ENCODE results near the gene SLC25A6.

DNA sequence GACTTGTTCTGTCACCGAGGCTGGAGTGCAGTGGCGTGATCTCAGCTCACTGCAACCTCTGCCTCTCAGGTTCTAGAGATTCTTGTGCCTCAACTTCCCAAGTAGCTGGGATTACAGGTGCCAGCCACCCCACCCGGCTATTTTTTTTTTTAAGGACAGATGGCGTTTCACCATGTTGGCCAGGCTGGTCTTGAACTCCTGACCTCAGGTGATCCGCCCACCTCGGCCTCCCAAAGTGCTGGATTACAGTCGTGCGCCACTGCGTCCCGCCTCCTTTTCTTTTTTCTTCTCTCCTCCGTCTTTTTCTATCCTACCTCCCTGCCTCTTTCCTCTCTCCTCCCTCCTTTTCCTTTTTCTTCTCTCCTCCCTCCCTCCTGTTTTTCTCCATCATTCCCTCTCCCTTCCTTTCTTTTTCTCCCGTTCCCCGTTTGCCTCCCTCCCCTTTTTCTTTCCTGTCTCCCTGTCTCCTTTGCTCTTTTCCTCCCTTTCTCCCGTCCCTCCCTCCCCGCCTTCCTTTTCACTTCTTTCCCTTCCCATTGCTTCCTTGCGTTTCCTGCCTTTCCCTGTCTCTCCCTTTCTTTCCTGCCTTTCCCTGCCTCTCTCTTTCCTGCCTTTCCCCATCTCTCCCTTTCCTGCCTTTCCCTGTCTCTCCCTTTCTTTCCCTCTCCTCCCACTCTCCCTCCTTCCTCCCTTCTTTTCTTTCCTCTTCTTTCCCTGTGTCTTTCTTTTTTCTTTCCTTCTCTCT is 2.1 kb upstream of the SLC25A6 start:
- TF ChIP-seq, protein P1, sequence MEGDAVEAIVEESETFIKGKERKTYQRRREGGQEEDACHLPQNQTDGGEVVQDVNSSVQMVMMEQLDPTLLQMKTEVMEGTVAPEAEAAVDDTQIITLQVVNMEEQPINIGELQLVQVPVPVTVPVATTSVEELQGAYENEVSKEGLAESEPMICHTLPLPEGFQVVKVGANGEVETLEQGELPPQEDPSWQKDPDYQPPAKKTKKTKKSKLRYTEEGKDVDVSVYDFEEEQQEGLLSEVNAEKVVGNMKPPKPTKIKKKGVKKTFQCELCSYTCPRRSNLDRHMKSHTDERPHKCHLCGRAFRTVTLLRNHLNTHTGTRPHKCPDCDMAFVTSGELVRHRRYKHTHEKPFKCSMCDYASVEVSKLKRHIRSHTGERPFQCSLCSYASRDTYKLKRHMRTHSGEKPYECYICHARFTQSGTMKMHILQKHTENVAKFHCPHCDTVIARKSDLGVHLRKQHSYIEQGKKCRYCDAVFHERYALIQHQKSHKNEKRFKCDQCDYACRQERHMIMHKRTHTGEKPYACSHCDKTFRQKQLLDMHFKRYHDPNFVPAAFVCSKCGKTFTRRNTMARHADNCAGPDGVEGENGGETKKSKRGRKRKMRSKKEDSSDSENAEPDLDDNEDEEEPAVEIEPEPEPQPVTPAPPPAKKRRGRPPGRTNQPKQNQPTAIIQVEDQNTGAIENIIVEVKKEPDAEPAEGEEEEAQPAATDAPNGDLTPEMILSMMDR (IDR thresholded peaks at IDR 0.05; ENCODE audit: extremely low read depth in 1 of 2, insufficient read depth in 1 of 2, low read depth in 1 of 2, low read length in 2 of 2): no peak
- no peak for TF ChIP-seq POLR2A (IDR thresholded peaks at IDR 0.05; ENCODE audit: low read depth, low read length)
- no peak for TF ChIP-seq EZH2 (IDR thresholded peaks at IDR 0.05; ENCODE audit: borderline replicate concordance, low read depth, low read length, severe bottlenecking)
- TF ChIP-seq, protein P2, sequence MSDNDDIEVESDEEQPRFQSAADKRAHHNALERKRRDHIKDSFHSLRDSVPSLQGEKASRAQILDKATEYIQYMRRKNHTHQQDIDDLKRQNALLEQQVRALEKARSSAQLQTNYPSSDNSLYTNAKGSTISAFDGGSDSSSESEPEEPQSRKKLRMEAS (IDR thresholded peaks at IDR 0.05; ENCODE audit: insufficient read depth, insufficient read length): no peak
- no peak for TF ChIP-seq POLR2AphosphoS5 (IDR thresholded peaks at IDR 0.05; ENCODE audit: insufficient read depth, low read depth, low read length)
- TF ChIP-seq JUN (IDR thresholded peaks at IDR 0.05; ENCODE audit: borderline replicate concordance, insufficient read depth, insufficient read length, low read depth): no peak
- no peak for TF ChIP-seq FOS (IDR thresholded peaks at IDR 0.05; ENCODE audit: borderline replicate concordance, insufficient read depth, low read length)

All from endothelial cell of umbilical vein (primary cell).